ENCODE data around the gene GRHPR. TPM values are rescaled to one million over a fixed set of nuclear protein-coding genes. Genes with fewer than 3 reads are reported as not detected.

GRHPR gene
- total RNA-seq, 1 donor from 2014 or later: 88.1 TPM

- Mint-ChIP-seq H3K36me3 (ENCODE audit: low read depth, unreplicated experiment) (peaks cover 10% of the 10 kb centered on the region), H3K27ac (ENCODE audit: unreplicated experiment) (no peak overlapping the region)
These were observed 7.2 kb downstream of the GRHPR start for GRCh38 chr9:37429441-37430285.

GRCh38 chr9:37430841-37431597, 8.5 kb downstream of the GRHPR start:
- H3K27ac Mint-ChIP-seq (ENCODE audit: unreplicated experiment): peak overlapping the region; percentile 51
- Histone ChIP-seq H3K36me3 (ENCODE audit: insufficient read depth, low read length) (peaks cover 30% of the 10 kb centered on the region), H3K9me3 (ENCODE audit: insufficient read depth, low read depth, low read length) (no peaks in the 10 kb centered on the region), H2AFZ (ENCODE audit: low read depth, low read length) (no peak overlapping the region), H3K4me2 (ENCODE audit: low read length) (no peak overlapping the region), H3K4me3 (ENCODE audit: insufficient read depth, low read depth, low read length) (no peak overlapping the region), H3K9ac (ENCODE audit: low read length) (no peak overlapping the region), H4K20me1 (ENCODE audit: insufficient read depth, low read length) (peaks cover 48% of the 10 kb centered on the region), H3K27ac (ENCODE audit: low read depth, low read length) (no peak overlapping the region), H3K27me3 (ENCODE audit: insufficient read depth, low read length) (no peaks in the 10 kb centered on the region), H3K4me1 (ENCODE audit: insufficient read depth, low read length) (peaks cover 5% of the 10 kb centered on the region), H3K79me2 (ENCODE audit: insufficient read depth, low read length) (no peaks in the 10 kb centered on the region)
- peaks cover 15% of the 10 kb centered on the region for H3K36me3 Mint-ChIP-seq (ENCODE audit: low read depth, unreplicated experiment)
- H3K4me1 Mint-ChIP-seq (ENCODE audit: low read depth, unreplicated experiment): peaks cover 15% of the 10 kb centered on the region
- DNase-seq (ENCODE audit: low read depth) (peak; percentile 10), FAIRE-seq (no peak)
- H3K4me3 Mint-ChIP-seq (ENCODE audit: unreplicated experiment): no peak overlapping the region
- H3K9me3 Mint-ChIP-seq (ENCODE audit: unreplicated experiment): no peaks in the 10 kb centered on the region
- no peak for TF ChIP-seq EZH2 (IDR thresholded peaks at IDR 0.05; ENCODE audit: insufficient read depth, low read length)
- TF ChIP-seq, protein P1, sequence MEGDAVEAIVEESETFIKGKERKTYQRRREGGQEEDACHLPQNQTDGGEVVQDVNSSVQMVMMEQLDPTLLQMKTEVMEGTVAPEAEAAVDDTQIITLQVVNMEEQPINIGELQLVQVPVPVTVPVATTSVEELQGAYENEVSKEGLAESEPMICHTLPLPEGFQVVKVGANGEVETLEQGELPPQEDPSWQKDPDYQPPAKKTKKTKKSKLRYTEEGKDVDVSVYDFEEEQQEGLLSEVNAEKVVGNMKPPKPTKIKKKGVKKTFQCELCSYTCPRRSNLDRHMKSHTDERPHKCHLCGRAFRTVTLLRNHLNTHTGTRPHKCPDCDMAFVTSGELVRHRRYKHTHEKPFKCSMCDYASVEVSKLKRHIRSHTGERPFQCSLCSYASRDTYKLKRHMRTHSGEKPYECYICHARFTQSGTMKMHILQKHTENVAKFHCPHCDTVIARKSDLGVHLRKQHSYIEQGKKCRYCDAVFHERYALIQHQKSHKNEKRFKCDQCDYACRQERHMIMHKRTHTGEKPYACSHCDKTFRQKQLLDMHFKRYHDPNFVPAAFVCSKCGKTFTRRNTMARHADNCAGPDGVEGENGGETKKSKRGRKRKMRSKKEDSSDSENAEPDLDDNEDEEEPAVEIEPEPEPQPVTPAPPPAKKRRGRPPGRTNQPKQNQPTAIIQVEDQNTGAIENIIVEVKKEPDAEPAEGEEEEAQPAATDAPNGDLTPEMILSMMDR (IDR thresholded peaks at IDR 0.05; ENCODE audit: insufficient read depth, low read depth, low read length): no peak
- H3K27me3 Mint-ChIP-seq (ENCODE audit: low read depth, unreplicated experiment): no peaks in the 10 kb centered on the region

More at GRCh38 chr9:37429441-37430285, 7.2 kb downstream of the GRHPR start:
- DNase-seq (ENCODE audit: low read depth) (no peak), FAIRE-seq (no peak)
- no peak overlapping the region for H3K9ac ChIP-seq (ENCODE audit: low read length)
- no peaks in the 10 kb centered on the region for H3K27me3 Mint-ChIP-seq (ENCODE audit: low read depth, unreplicated experiment)
- H3K9me3 ChIP-seq (ENCODE audit: insufficient read depth, low read depth, low read length): no peaks in the 10 kb centered on the region
- no peak overlapping the region for H3K4me2 ChIP-seq (ENCODE audit: low read length)
- no peak overlapping the region for H2AFZ ChIP-seq (ENCODE audit: low read depth, low read length)
- TF ChIP-seq EZH2 (IDR thresholded peaks at IDR 0.05; ENCODE audit: insufficient read depth, low read length): no peak
- TF ChIP-seq, protein P1 (IDR thresholded peaks at IDR 0.05; ENCODE audit: insufficient read depth, low read depth, low read length): no peak
- H3K4me3 Mint-ChIP-seq (ENCODE audit: unreplicated experiment): no peak overlapping the region
- H4K20me1 ChIP-seq (ENCODE audit: insufficient read depth, low read length): peaks cover 49% of the 10 kb centered on the region
- H3K9me3 Mint-ChIP-seq (ENCODE audit: unreplicated experiment): no peaks in the 10 kb centered on the region
- H3K27me3 ChIP-seq (ENCODE audit: insufficient read depth, low read length): no peaks in the 10 kb centered on the region
- no peak overlapping the region for H3K4me3 ChIP-seq (ENCODE audit: insufficient read depth, low read depth, low read length)
- H3K4me1 ChIP-seq (ENCODE audit: insufficient read depth, low read length): peaks cover 15% of the 10 kb centered on the region
- H3K27ac ChIP-seq (ENCODE audit: low read depth, low read length): no peak overlapping the region
- peaks cover 14% of the 10 kb centered on the region for H3K4me1 Mint-ChIP-seq (ENCODE audit: low read depth, unreplicated experiment)
- H3K79me2 ChIP-seq (ENCODE audit: insufficient read depth, low read length): peaks cover 8% of the 10 kb centered on the region
- H3K36me3 ChIP-seq (ENCODE audit: insufficient read depth, low read length): peaks cover 19% of the 10 kb centered on the region

Measured in astrocyte (in vitro differentiated cells and primary cell).